GM10248 (cell line): Measurements from ENCODE around the gene GPR143.
"Not testable (repeated sequence)": the region's sequence is repeated elsewhere in the genome, so short reads cannot be mapped to it uniquely, and the experiment has no call there.

Experiments
- CTCF ChIA-PET: fragments of 300-600 bp; sonication (Branson Sonifier 250); formaldehyde crosslinking; extraction: SDS; loops from one replicate; lab custom pipeline; 2021; ENCODE audit warnings: antibody characterized with exemption; lab: Yijun Ruan, JAX
- POLR2A ChIA-PET: fragments of 350-650 bp; sonication (Branson Sonifier 250); formaldehyde crosslinking; extraction: SDS; loops from one replicate; lab custom pipeline; 2020; ENCODE audit warnings: antibody characterized with exemption; lab: Yijun Ruan, JAX
- DNase-seq: peaks from one replicate; pipeline ENCODE4 v3.0.0; 2012; ENCODE audit errors: extremely low spot score
- CTCF ChIP-seq: IDR thresholded peaks from 2 replicates; pipeline ENCODE4 v1.5.1; 2012; ENCODE audit warnings: mild to moderate bottlenecking, low read depth; ENCODE audit errors: extremely low read depth, missing control alignments, control extremely low read depth

Gene GPR143

GRCh38 chrX:9770319-9770718 is 4.7 kb upstream of the GPR143 start:
- CTCF ChIA-PET: no interaction called here
- TF ChIP-seq CTCF: no peak
- no peak for DNase-seq
- POLR2A ChIA-PET: no interaction called here

GRCh38 chrX:9768321-9768839 is 2.7 kb upstream of the GPR143 start:
- CTCF ChIA-PET, POLR2A ChIA-PET, DNase-seq: not testable (repeated sequence)

- no peak for TF ChIP-seq CTCF
- no peak for DNase-seq
- POLR2A ChIA-PET: no interaction called here
- CTCF ChIA-PET: no interaction called here
These were observed 1.7 kb upstream of the GPR143 start for GRCh38 chrX:9767375-9767774.

- ChIA-PET CTCF (no interaction called here), POLR2A (no interaction called here)
- TF ChIP-seq CTCF: no peak
- no peak for DNase-seq
These were observed 443 bp downstream of the GPR143 start for GRCh38 chrX:9765072-9765736.

- TF ChIP-seq CTCF: no peak
- no peak for DNase-seq
- POLR2A ChIA-PET: no interaction called here
- CTCF ChIA-PET: interaction anchor here (1.6 kb wide), 1 partner anchor 12 kb away, joined by 3 read pairs; no protein-coding TSS in a partner anchor
These were observed 6.3 kb downstream of the GPR143 start for GRCh38 chrX:9759337-9759736.

- TF ChIP-seq CTCF: no peak
- ChIA-PET POLR2A (no interaction called here), CTCF (no interaction called here)
- DNase-seq: no peak
These were observed 7.5 kb downstream of the GPR143 start for GRCh38 chrX:9758021-9758638.

- CTCF ChIA-PET: no interaction called here
- POLR2A ChIA-PET: no interaction called here
- no peak for DNase-seq
- no peak for TF ChIP-seq CTCF
These were observed 8.3 kb downstream of the GPR143 start for GRCh38 chrX:9757366-9757765.
